Epithelial cell of esophagus (primary cell): ENCODE measurements around the gene PKNOX2.

ENCODE experiments used
- DNase-seq: peaks from one replicate; pipeline ENCODE4 v3.0.0; 2010; ENCODE audit warnings: low read depth
- H3K4me3 ChIP-seq: 2 replicates; pipeline ENCODE4 v1.5.1; 2011; ENCODE audit warnings: mild to moderate bottlenecking, low read length, control low read depth
- TF ChIP-seq, protein P1 (sequence below): IDR thresholded peaks from 2 replicates; pipeline ENCODE4 v1.5.1; 2011; ENCODE audit warnings: low read depth, mild to moderate bottlenecking, low read length, control low read depth, inconsistent platforms; ENCODE audit not compliant: insufficient read depth; ENCODE audit errors: missing control alignments

PKNOX2 gene

DNA sequence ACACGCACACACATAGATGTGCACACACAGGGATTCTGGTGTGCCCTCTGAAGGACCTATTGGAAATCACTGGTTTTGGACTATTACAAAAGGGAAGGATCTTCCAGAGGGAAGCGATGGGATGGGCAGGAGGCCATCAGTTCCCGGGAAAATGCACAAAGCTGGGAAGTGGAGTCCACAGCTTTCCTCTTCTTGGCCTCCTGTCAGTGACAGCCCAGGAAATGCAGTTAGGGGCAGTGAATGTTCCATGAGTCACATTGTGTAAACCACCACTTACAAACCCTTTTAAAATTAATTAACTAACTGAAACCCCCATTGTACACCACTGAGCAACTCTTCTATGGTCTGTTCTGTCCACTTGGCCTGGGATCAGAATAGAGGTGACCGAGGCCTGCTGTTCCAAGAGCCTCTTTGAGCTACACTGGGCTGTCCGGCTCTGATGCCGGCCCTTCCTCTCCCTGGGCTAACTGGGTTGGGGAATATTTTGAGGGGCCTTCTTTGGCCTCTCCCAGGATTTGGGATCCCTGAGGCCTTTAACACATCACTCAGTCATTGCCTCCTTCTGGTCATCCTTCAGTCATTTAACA is 193.8 kb downstream of the PKNOX2 start:
- TF ChIP-seq, protein P1, sequence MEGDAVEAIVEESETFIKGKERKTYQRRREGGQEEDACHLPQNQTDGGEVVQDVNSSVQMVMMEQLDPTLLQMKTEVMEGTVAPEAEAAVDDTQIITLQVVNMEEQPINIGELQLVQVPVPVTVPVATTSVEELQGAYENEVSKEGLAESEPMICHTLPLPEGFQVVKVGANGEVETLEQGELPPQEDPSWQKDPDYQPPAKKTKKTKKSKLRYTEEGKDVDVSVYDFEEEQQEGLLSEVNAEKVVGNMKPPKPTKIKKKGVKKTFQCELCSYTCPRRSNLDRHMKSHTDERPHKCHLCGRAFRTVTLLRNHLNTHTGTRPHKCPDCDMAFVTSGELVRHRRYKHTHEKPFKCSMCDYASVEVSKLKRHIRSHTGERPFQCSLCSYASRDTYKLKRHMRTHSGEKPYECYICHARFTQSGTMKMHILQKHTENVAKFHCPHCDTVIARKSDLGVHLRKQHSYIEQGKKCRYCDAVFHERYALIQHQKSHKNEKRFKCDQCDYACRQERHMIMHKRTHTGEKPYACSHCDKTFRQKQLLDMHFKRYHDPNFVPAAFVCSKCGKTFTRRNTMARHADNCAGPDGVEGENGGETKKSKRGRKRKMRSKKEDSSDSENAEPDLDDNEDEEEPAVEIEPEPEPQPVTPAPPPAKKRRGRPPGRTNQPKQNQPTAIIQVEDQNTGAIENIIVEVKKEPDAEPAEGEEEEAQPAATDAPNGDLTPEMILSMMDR, result no peak
- H3K4me3 ChIP-seq, result no peak overlapping the region
- DNase-seq, result no peak

DNA sequence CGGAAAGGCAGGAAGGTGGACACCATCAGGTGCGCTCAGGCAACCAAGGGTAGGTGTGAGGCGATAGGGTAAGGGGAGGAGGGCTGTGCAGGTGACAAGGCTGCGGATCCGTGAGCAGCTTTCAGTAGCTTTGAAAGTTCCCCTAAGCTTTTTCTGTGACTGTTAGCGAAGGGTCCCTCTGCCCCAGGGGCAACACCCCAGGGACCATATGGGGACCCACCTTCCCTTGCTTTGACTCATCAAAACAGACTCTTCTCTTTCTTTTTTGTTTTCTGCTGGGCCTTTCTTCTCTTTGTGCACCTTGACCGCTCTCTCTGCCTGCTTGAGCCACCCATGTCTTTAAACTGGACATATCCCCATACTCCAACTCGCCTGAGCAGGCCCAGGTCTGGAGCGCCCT is 194.6 kb downstream of the PKNOX2 start:
- no peak overlapping the region for H3K4me3 ChIP-seq
- DNase-seq, result no peak
- TF ChIP-seq, protein P1, result no peak

DNA sequence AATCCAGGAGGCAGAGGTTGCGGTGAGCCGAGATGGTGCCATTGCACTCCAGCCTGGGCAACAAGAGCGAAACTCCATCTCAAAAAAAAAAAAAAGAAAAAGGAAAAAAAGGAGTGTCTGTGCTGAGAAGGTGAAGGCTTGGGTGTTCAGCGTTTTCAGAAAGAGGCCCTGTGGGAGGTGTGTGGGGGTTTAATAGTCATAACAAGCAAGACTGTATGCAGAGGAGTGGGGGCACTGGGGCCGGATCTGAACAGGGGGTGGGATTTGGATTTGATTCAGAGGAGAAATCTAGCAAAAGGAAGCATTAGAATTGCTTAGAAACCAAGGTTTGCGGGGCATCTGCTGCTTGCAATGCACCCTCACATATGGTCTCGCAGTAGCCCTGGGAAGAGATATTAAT is 195.5 kb downstream of the PKNOX2 start:
- DNase-seq, result no peak
- TF ChIP-seq, protein P1, result no peak
- H3K4me3 ChIP-seq, result no peak overlapping the region

DNA sequence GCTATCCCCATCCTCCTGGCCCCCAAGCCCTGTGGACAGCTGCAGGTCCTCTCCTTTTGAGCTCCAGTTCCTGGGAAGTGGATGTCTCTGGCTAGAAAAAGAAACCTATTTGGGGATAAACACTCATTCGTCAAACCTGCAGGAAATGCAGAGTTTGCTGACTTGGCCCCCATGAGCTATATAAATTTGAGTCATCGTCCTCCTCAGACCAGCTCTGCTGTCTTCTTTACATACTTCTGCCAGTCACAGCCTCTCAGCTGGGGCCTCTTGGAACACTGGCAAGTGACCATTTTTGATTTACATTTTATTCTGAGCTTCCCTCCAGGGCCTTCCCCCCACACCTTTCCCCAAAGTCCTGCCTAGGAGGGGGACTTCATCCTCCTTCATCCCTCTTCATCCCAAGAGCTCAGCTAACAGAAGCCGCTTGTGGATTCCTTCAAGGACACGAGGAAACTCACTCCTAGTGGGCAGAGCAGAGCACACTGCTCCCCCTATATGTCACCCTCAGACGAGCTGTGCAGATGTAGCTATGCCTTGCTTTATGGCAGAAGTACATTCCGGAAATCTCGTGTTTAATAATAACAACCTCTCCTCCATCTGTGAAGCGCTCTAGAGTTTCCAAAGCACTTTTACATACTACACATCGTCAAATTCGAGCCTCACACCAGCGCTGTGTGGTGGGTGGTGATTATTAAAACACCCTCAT is 199.7 kb downstream of the PKNOX2 start:
- peak; percentile 60 for DNase-seq
- H3K4me3 ChIP-seq, result no peak overlapping the region
- TF ChIP-seq, protein P1, result no peak

DNA sequence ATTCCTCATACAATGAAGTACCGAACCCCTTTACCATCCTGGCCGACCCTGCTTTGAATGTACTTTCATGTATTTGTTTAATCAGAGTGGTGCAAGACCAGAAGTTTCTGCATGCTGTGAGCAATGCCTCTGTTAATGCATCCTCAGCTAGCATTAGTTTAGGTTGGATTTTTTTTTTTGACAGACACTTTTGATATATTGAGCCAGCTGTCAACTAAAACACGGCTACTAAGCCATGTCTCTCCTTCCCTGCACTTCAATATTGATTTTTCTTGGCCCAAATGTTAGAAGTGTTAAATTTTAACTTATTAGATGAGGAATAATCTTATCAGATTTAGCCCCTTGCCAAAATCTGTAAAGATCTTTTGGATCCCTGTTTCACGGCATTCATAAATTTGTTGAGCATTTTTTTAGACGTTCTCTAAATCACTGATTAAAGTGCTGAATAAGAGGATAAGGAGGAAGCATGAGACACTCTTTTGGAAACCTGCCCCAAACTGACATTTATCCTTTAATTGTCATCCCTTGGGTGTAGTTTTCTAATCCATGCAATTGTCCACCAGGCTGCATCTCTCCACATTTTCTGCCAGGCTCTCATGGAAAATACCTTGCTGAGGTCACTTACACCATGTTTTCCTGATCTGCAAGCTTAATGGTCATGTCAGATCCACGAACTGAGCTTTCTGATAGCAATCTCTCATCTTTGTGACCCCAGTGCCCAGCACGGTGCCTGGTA is 200.8 kb downstream of the PKNOX2 start:
- TF ChIP-seq, protein P1, result no peak
- no peak for DNase-seq
- no peak overlapping the region for H3K4me3 ChIP-seq

DNA sequence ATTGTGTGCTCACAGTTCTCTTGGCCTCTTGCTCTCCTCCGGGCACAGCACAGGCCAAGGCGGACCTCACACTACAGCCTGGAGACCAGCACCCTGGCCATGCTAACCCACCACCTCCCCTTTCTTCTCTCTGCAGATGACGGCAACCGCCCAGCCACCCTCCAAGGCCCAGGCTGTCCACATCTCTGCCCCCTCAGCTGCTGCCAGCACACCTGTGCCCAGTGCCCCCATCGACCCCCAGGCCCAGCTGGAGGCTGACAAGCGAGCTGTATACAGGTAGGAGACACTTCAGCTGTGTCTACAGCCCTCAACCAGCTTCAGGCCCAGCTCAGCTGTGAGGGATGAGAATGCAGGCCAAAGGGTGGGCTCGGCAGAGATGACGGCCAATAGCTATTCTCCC is 203.2 kb downstream of the PKNOX2 start:
- TF ChIP-seq, protein P1, result no peak
- no peak overlapping the region for H3K4me3 ChIP-seq
- DNase-seq, result no peak

DNA sequence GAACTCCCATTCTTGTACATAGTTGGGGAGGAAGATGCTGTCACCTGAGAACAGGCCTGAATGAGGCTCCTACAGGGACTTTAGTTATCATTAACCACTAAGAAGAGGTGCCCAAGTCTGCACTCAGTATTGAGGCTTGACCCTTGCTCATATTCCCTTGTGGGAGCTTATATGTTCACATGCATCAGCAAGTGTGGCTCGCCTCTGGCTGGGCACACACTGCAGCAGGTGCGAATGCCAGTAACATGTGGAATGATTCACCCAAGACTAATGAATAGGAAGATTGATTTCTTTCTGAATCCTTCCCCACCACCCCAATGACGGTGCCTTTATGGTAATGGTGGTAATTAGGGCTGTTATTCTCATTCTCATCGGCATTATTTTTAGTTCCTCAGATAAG is 204.2 kb downstream of the PKNOX2 start:
- TF ChIP-seq, protein P1, result no peak
- DNase-seq, result no peak
- H3K4me3 ChIP-seq, result no peak overlapping the region
